H1 (cell line): Measurements from ENCODE around the gene ADCYAP1. TPM values are rescaled to one million over a fixed set of nuclear protein-coding genes. Genes with fewer than 3 reads are reported as not detected.

Source experiments
- CTCF ChIA-PET: fragments of 300-600 bp; sonication (Branson Sonifier 250); formaldehyde crosslinking; loops from one replicate; lab custom pipeline; 2021; ENCODE audit not compliant: partially characterized antibody; lab: Charles Lee
- POLR2A ChIA-PET: fragments of 300-600 bp; sonication (Branson Sonifier 250); formaldehyde crosslinking; loops from one replicate; lab custom pipeline; 2021; ENCODE audit warnings: inconsistent platforms; ENCODE audit not compliant: partially characterized antibody; lab: Charles Lee
- DNase-seq, 2 experiments: peaks; one replicate each; pipeline versions ENCODE4 v3.0.0 to v3.0.0-alpha.2; 2010 to 2022; ENCODE audit warnings: low spot score in 2 of 2, low read depth in 1 of 2, mixed read lengths in 1 of 2
- FAIRE-seq: peaks from 2 replicates; lab custom pipeline; 2011; peaks lifted over from hg19 to GRCh38; lab: Jason Lieb, UNC
- H2AFZ ChIP-seq: 2 replicates; pipeline ENCODE4 v1.8.1; 2012; ENCODE audit warnings: low read length, inconsistent platforms
- H2AK5ac ChIP-seq: 2 replicates; pipeline ENCODE4 v1.6.1; 2013; ENCODE audit warnings: low read depth, low read length
- H2BK120ac ChIP-seq: replicated peaks from 2 replicates; pipeline ENCODE3; 2013; ENCODE audit warnings: low read depth, low read length, inconsistent platforms
- H2BK12ac ChIP-seq: 2 replicates; pipeline ENCODE4 v1.6.1; 2013; ENCODE audit warnings: low read depth, low read length
- H2BK15ac ChIP-seq: 2 replicates; pipeline ENCODE4 v1.6.1; 2013; ENCODE audit warnings: low read length
- H2BK20ac ChIP-seq: 2 replicates; pipeline ENCODE4 v1.6.1; 2013; ENCODE audit warnings: low read length
- H2BK5ac ChIP-seq: 2 replicates; pipeline ENCODE4 v1.6.1; 2013; ENCODE audit warnings: low read depth, low read length
- H3K14ac ChIP-seq: 2 replicates; pipeline ENCODE4 v1.6.1; 2013; ENCODE audit warnings: inconsistent platforms; ENCODE audit not compliant: insufficient read length
- H3K18ac ChIP-seq: 2 replicates; pipeline ENCODE4 v1.6.1; 2013; ENCODE audit warnings: low read length; ENCODE audit errors: extremely low read depth
- H3K23ac ChIP-seq: 2 replicates; pipeline ENCODE4 v1.6.1; 2013; ENCODE audit warnings: inconsistent platforms; ENCODE audit not compliant: insufficient read length
- H3K23me2 ChIP-seq: 2 replicates; pipeline ENCODE4 v1.6.1; 2013; ENCODE audit warnings: low read depth, low read length
- H3K27ac ChIP-seq: 2 replicates; pipeline ENCODE4 v1.6.1; 2011; ENCODE audit warnings: low read depth, low read length, inconsistent platforms
- H3K27me3 ChIP-seq, 4 experiments: replicated peaks in 1 of 4; 1 replicate in 1 of 4; 2 replicates in 3 of 4; pipeline versions ENCODE4 v1.6.1 to v1.8.1; 2011 to 2013; ENCODE audit warnings: low read length in 3 of 4, mild to moderate bottlenecking in 3 of 4, inconsistent platforms in 2 of 4, mixed read lengths in 2 of 4, moderate library complexity in 1 of 4; ENCODE audit not compliant: control insufficient read depth in 3 of 4, insufficient read depth in 3 of 4; ENCODE audit errors: extremely low read depth in 1 of 4
- H3K36me3 ChIP-seq, 4 experiments: 2 replicates each; pipeline versions ENCODE4 v1.6.1 to v1.8.1; 2011 to 2013; ENCODE audit warnings: mild to moderate bottlenecking in 4 of 4, low read length in 3 of 4, moderate library complexity in 2 of 4, control low read depth in 1 of 4, inconsistent platforms in 1 of 4; ENCODE audit not compliant: insufficient read depth in 4 of 4, control insufficient read depth in 2 of 4
- H3K4ac ChIP-seq: replicated peaks from 2 replicates; pipeline ENCODE3; 2013; ENCODE audit warnings: low read length, low read depth, mixed read lengths, inconsistent platforms; ENCODE audit not compliant: insufficient read length
- H3K4me1 ChIP-seq, 4 experiments: replicated peaks in 1 of 4; 1 replicate in 1 of 4; 2 replicates in 3 of 4; pipeline versions ENCODE4 v1.6.1 to v1.8.1; 2011 to 2013; ENCODE audit warnings: low read length in 3 of 4, inconsistent platforms in 2 of 4, mixed read lengths in 1 of 4; ENCODE audit not compliant: insufficient read depth in 4 of 4, control insufficient read depth in 3 of 4
- H3K4me2 ChIP-seq, 2 experiments: 2 replicates each; pipeline versions ENCODE4 v1.6.1 to v1.8.1; 2011 to 2013; ENCODE audit warnings: low read depth in 2 of 2, low read length in 2 of 2, control low read depth in 1 of 2, inconsistent platforms in 1 of 2, mild to moderate bottlenecking in 1 of 2; ENCODE audit not compliant: insufficient read depth in 1 of 2
- H3K4me3 ChIP-seq, 4 experiments: fragments of 200-600, 300-600 bp in 1 of 4; sonication (generic), shearing (Covaris generic), sonication (Bioruptor Twin) in 1 of 4; 2 replicates each; pipeline versions ENCODE4 v1.5.1 to v1.8.1; 2011 to 2016; ENCODE audit warnings: low read length in 4 of 4, low read depth in 3 of 4, control low read depth in 2 of 4, inconsistent platforms in 2 of 4, mild to moderate bottlenecking in 2 of 4, mixed read lengths in 1 of 4, moderate library complexity in 1 of 4; ENCODE audit not compliant: insufficient read depth in 2 of 4; ENCODE audit errors: extremely low read depth in 1 of 4
- H3K56ac ChIP-seq: replicated peaks from 2 replicates; pipeline ENCODE3; 2013; ENCODE audit warnings: low read depth, mild to moderate bottlenecking, mixed read lengths, low read length, inconsistent platforms; ENCODE audit not compliant: insufficient read length
- H3K79me1 ChIP-seq: 2 replicates; pipeline ENCODE4 v1.6.1; 2013; ENCODE audit warnings: low read depth, low read length, control low read depth
- H3K79me2 ChIP-seq, 2 experiments: 2 replicates each; pipeline versions ENCODE4 v1.6.1 to v1.8.1; 2012 to 2013; ENCODE audit warnings: low read length in 2 of 2, mild to moderate bottlenecking in 2 of 2, inconsistent platforms in 1 of 2; ENCODE audit not compliant: insufficient read depth in 2 of 2, control insufficient read depth in 1 of 2
- H3K9ac ChIP-seq, 4 experiments: replicated peaks in 1 of 4; 1 replicate in 1 of 4; 2 replicates in 3 of 4; pipeline versions ENCODE4 v1.6.1 to v1.8.1; 2011 to 2013; ENCODE audit warnings: low read depth in 3 of 4, low read length in 3 of 4, control low read depth in 2 of 4, mild to moderate bottlenecking in 2 of 4, moderate library complexity in 2 of 4, inconsistent platforms in 1 of 4; ENCODE audit errors: extremely low read depth in 1 of 4
- H3K9me3 ChIP-seq, 2 experiments: 2 replicates each; pipeline versions ENCODE4 v1.6.1 to v1.8.1; 2012 to 2013; ENCODE audit warnings: mild to moderate bottlenecking in 2 of 2, moderate library complexity in 2 of 2, control low read depth in 1 of 2, inconsistent platforms in 1 of 2, low read depth in 1 of 2, low read length in 1 of 2, mixed read lengths in 1 of 2; ENCODE audit not compliant: insufficient read depth in 2 of 2
- H4K20me1 ChIP-seq, 2 experiments: replicated peaks in 1 of 2; 2 replicates each; pipeline versions ENCODE3 to v1.8.1; 2011 to 2013; ENCODE audit warnings: inconsistent platforms in 2 of 2, low read length in 2 of 2, mild to moderate bottlenecking in 1 of 2; ENCODE audit not compliant: insufficient read depth in 2 of 2, control insufficient read depth in 1 of 2
- H4K5ac ChIP-seq: 2 replicates; pipeline ENCODE4 v1.6.1; 2013; ENCODE audit warnings: low read length, low read depth, mixed read lengths, inconsistent platforms; ENCODE audit not compliant: insufficient read length
- H4K8ac ChIP-seq: 2 replicates; pipeline ENCODE4 v1.8.0; 2013; ENCODE audit warnings: mild to moderate bottlenecking, moderate library complexity, low read length, inconsistent platforms; ENCODE audit not compliant: insufficient read depth; ENCODE audit errors: extremely low read depth
- H4K91ac ChIP-seq: replicated peaks from 2 replicates; pipeline ENCODE3; 2013; ENCODE audit warnings: low read length, mixed read lengths, inconsistent platforms; ENCODE audit not compliant: insufficient read length
- BCL11A ChIP-seq, 2 experiments: IDR thresholded peaks; one replicate each; pipeline ENCODE4 v1.6.1; 2011; ENCODE audit warnings: low read depth in 2 of 2, low read length in 2 of 2, mild to moderate bottlenecking in 2 of 2
- FOSL1 ChIP-seq: IDR thresholded peaks from 2 replicates; pipeline ENCODE4 v1.6.1; 2011; ENCODE audit warnings: mild to moderate bottlenecking, low read depth, low read length, moderate library complexity; ENCODE audit not compliant: insufficient read depth
- GTF2F1 ChIP-seq: IDR thresholded peaks from 2 replicates; pipeline ENCODE4 v1.6.1; 2012; ENCODE audit warnings: low read depth, low read length, improper control_type of control experiment, borderline replicate concordance
- POLR2AphosphoS5 ChIP-seq: IDR thresholded peaks from 2 replicates; pipeline ENCODE4 v1.6.1; 2011; ENCODE audit warnings: low read depth, low read length
- RAD21 ChIP-seq, 2 experiments: IDR thresholded peaks in 1 of 2; conservative IDR thresholded peaks in 1 of 2; 2 replicates each; pipeline ENCODE4 v1.6.1; 2011; ENCODE audit warnings: low read depth in 2 of 2, low read length in 2 of 2, improper control_type of control experiment in 1 of 2, inconsistent platforms in 1 of 2, mild to moderate bottlenecking in 1 of 2, moderate library complexity in 1 of 2
- YY1 ChIP-seq: IDR thresholded peaks from 2 replicates; pipeline ENCODE4 v1.6.1; 2011; ENCODE audit warnings: low read depth, mild to moderate bottlenecking, low read length
- WGBS, 2 experiments: shearing (Covaris generic) in 1 of 2; methylation state at CpG; one replicate each; pipeline versions ENCODE4 v1.1.6 to v1.1.7; 2013 to 2015; ENCODE audit warnings: low lambda C conversion rate in 2 of 2, mixed read lengths in 2 of 2, inconsistent platforms in 1 of 2, low coverage in 1 of 2, missing lambda C conversion rate in 1 of 2; ENCODE audit not compliant: insufficient replicate concordance in 2 of 2, insufficient coverage in 1 of 2, insufficient read length in 1 of 2; ENCODE audit errors: extremely low coverage in 1 of 2, missing lambda C conversion rate in 1 of 2; 5-methylcytosine and 5-hydroxymethylcytosine counted together
- polyA plus RNA-seq, 7 experiments: library from polyadenylated mRNA; depleted of rRNA in 3 of 7; stranded (reverse) in 5 of 7; unstranded in 2 of 7; fragments of >200 nt in 5 of 7; fragments of 200-250 nt in 2 of 7; gene quantifications; 1 replicate in 5 of 7; 2 replicates in 1 of 7; 4 replicates in 1 of 7; pipeline versions ENCODE4 v1.2.1 to v1.2.3, GENCODE V29; 2011 to 2013; ENCODE audit warnings: missing spikeins in 2 of 7, mixed read lengths in 2 of 7
- total RNA-seq: library from RNA; stranded (reverse); fragmentation: NEBNext Ultra II Directional; extraction: Animal tissue kit (Norgen Biotek cat#: 25700); gene quantifications from 2 replicates; pipeline ENCODE4 v1.2.1, GENCODE V29; 2021
- TF ChIP-seq, protein P1 (sequence below): IDR thresholded peaks from 2 replicates; pipeline ENCODE4 v1.6.1; 2012; ENCODE audit warnings: low read length, inconsistent platforms

Gene ADCYAP1
- total and polyA plus RNA-seq, 2 of the 8 experiments (the other 6 are each of a cell fraction or from before 2014, with no cell fraction given): 0.02 TPM; not detected in 1

DNA sequence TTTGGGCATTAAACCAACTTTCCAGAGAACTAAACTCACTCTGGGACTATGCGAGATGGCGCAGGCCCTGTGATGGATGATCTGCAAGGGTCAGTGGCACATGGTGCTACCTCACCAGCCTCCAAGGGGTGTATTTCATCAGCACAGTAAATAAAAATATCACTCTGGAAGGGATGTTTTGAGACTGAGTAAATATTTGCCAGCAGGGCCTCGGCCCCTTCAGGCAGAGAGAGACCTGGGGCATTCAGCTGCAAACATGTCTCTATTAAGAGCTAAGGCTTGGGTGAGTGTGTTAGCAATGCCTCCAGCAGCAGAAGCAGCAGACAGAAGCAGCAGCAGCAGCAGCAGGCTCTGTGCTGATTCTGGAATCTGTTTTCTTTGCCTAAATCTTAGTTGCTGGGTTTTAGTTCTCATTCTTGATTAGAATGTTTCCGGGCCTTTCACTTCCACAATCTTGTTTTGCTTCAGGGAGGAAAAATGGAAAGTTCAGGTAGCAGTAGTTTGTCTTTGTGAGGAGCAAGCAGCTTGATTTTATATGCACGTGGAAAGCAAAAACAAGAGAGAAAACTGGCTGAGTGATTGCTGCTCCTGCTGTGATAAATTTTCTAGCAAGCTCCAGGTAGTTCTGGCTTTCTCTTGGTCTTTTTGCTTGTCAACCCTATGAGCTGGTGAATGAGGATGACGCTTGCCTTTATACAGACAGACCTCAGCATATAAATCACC, 18.6 kb downstream of the ADCYAP1 start:
- H3K4ac ChIP-seq: no peak overlapping the region
- no peak overlapping the region for H2AK5ac ChIP-seq
- H3K9me3 ChIP-seq: no peaks in the 10 kb centered on the region
- no peak overlapping the region for H2BK12ac ChIP-seq
- H3K18ac ChIP-seq: no peak overlapping the region
- ChIA-PET POLR2A (interaction anchor here (0.6 kb wide), 1 partner anchor 76 kb away, joined by 3 read pairs; no protein-coding TSS in a partner anchor), CTCF (interaction anchor here (1.0 kb wide), 1 partner anchor 142 kb away, joined by 6 read pairs; no protein-coding TSS in a partner anchor)
- no peak overlapping the region for H4K8ac ChIP-seq
- no peaks in the 10 kb centered on the region for H4K20me1 ChIP-seq
- H3K36me3 ChIP-seq: no peaks in the 10 kb centered on the region
- no peak overlapping the region for H2BK120ac ChIP-seq
- H2BK20ac ChIP-seq: no peak overlapping the region
- H3K79me1 ChIP-seq: no peaks in the 10 kb centered on the region
- H3K79me2 ChIP-seq: no peaks in the 10 kb centered on the region
- no peak overlapping the region for H3K14ac ChIP-seq
- 80% methylated on average over 6 of the region's 6 CpGs; no CpG with 5 or more reads in 1 of the 2 experiments for whole genome bisulfite sequencing, 2 experiments
- no peak overlapping the region for H3K9ac ChIP-seq
- H3K23me2 ChIP-seq: no peaks in the 10 kb centered on the region
- H3K4me2 ChIP-seq: no peak overlapping the region
- H3K27ac ChIP-seq: no peak overlapping the region
- FAIRE-seq (no peak), DNase-seq (no peak)
- H2AFZ ChIP-seq: peak overlapping the region; percentile 49; the same call in 1 of the 2 replicates
- no peaks in the 10 kb centered on the region for H3K27me3 ChIP-seq
- H3K4me1 ChIP-seq: no peaks in the 10 kb centered on the region
- no peak overlapping the region for H4K5ac ChIP-seq
- H2BK15ac ChIP-seq: no peak overlapping the region
- no peak overlapping the region for H3K23ac ChIP-seq
- no peak overlapping the region for H2BK5ac ChIP-seq
- H3K56ac ChIP-seq: no peak overlapping the region
- H4K91ac ChIP-seq: no peak overlapping the region
- H3K4me3 ChIP-seq: no peak overlapping the region
- TF ChIP-seq GTF2F1 (no peak), BCL11A (IDR thresholded peaks at IDR 0.05; ENCODE audit: low read depth in 2 of 2, low read length in 2 of 2) (no peak), FOSL1 (no peak), YY1 (no peak), RAD21 (IDR thresholded peaks at IDR 0.05 in 1 of 2, conservative IDR thresholded peaks at IDR 0.05 in 1 of 2; ENCODE audit: low read depth in 2 of 2, low read length in 2 of 2) (no peak), POLR2AphosphoS5 (no peak)
- TF ChIP-seq, protein P1, sequence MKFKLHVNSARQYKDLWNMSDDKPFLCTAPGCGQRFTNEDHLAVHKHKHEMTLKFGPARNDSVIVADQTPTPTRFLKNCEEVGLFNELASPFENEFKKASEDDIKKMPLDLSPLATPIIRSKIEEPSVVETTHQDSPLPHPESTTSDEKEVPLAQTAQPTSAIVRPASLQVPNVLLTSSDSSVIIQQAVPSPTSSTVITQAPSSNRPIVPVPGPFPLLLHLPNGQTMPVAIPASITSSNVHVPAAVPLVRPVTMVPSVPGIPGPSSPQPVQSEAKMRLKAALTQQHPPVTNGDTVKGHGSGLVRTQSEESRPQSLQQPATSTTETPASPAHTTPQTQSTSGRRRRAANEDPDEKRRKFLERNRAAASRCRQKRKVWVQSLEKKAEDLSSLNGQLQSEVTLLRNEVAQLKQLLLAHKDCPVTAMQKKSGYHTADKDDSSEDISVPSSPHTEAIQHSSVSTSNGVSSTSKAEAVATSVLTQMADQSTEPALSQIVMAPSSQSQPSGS: no peak
